Stimulated activated CD4-positive, alpha-beta T cell treated with anti-CD3 and anti-CD28 coated beads, Interleukin-4, amount 100 ng/mL, for 1 hour (primary cell): ENCODE measurements around the gene USP17L13.
A peak's percentile ranks its signal among the peaks of the same experiment; 100 is the strongest.
"Not testable (repeated sequence)": the region's sequence is repeated elsewhere in the genome, so short reads cannot be mapped to it uniquely, and the experiment has no call there.

Experiments used
- DNase-seq: peaks from one replicate; pipeline ENCODE4 v3.0.0-alpha.2; 2020

USP17L13 gene

GRCh38 chr4:9224596-9224995, at the start of gene USP17L13:
Gene USP17L13 (plus strand): TSS chr4:9224896. CDS start chr4:9224896, 0 bp downstream.
- not testable (repeated sequence) for DNase-seq

GRCh38 chr4:9210357-9210756, 14.3 kb upstream of the USP17L13 start, which contains the start of gene USP17L10:
Gene USP17L10 (plus strand): TSS chr4:9210657. CDS start chr4:9210657, 0 bp downstream.
- DNase-seq: not testable (repeated sequence)

- not testable (repeated sequence) for DNase-seq
These were observed 10.0 kb upstream of the USP17L13 start for GRCh38 chr4:9214701-9215100.

- DNase-seq: not testable (repeated sequence)
These were observed 9.6 kb upstream of the USP17L13 start, which contains the start of gene USP17L11 for GRCh38 chr4:9215105-9215504. Gene USP17L11 (plus strand): TSS chr4:9215405. CDS start chr4:9215405, 0 bp downstream.

- DNase-seq: not testable (repeated sequence)
These were observed 4.8 kb upstream of the USP17L13 start, which contains the start of gene USP17L12 for GRCh38 chr4:9219852-9220251. Gene USP17L12 (plus strand): TSS chr4:9220152. CDS start chr4:9220152, 0 bp downstream.

- DNase-seq: not testable (repeated sequence)
These were observed 5.6 kb downstream of the USP17L13 start for GRCh38 chr4:9230249-9230648.

- not testable (repeated sequence) for DNase-seq
These were observed 9.4 kb downstream of the USP17L13 start, which contains the start of gene USP17L15 for GRCh38 chr4:9234085-9234484. Gene USP17L15 (plus strand): TSS chr4:9234385. CDS start chr4:9234385, 0 bp downstream.

GRCh38 chr4:9238461-9238860, 13.8 kb downstream of the USP17L13 start:
- not testable (repeated sequence) for DNase-seq

GRCh38 chr4:9243579-9243978, 18.9 kb downstream of the USP17L13 start, which contains the start of gene USP17L17:
Gene USP17L17 (plus strand): TSS chr4:9243879. CDS start chr4:9243879, 0 bp downstream.
- not testable (repeated sequence) for DNase-seq

- peak; percentile 1 for DNase-seq
These were observed 23.4 kb downstream of the USP17L13 start, which contains the start of gene USP17L18 for GRCh38 chr4:9247953-9248680. Gene USP17L18 (plus strand): TSS chr4:9248630. CDS start chr4:9248630, 0 bp downstream.

GRCh38 chr4:9253078-9253477, 28.4 kb downstream of the USP17L13 start, which contains the start of gene USP17L19:
Gene USP17L19 (plus strand): TSS chr4:9253378. CDS start chr4:9253378, 0 bp downstream.
- not testable (repeated sequence) for DNase-seq

GRCh38 chr4:9257824-9258223, 33.1 kb downstream of the USP17L13 start, which contains the start of gene USP17L20:
Gene USP17L20 (plus strand): TSS chr4:9258124. CDS start chr4:9258124, 0 bp downstream.
- DNase-seq: not testable (repeated sequence)

- DNase-seq: not testable (repeated sequence)
These were observed 37.9 kb downstream of the USP17L13 start, which contains the start of gene USP17L21 for GRCh38 chr4:9262572-9262971. Gene USP17L21 (plus strand): TSS chr4:9262872. CDS start chr4:9262872, 0 bp downstream.

GRCh38 chr4:9267319-9267718, 42.6 kb downstream of the USP17L13 start, which contains the start of gene USP17L22:
Gene USP17L22 (plus strand): TSS chr4:9267619. CDS start chr4:9267619, 0 bp downstream.
- DNase-seq: not testable (repeated sequence)

GRCh38 chr4:9271719-9272118, 47.0 kb downstream of the USP17L13 start:
- peak; percentile 10 for DNase-seq
